ENCODE results near the gene SVIL.
"Not testable (repeated sequence)": the region's sequence is repeated elsewhere in the genome, so short reads cannot be mapped to it uniquely, and the experiment has no call there.

Gene SVIL

GRCh38 chr10:29621161-29621560 is 13.6 kb downstream of the SVIL start:
- peak; percentile 42 for DNase-seq

GRCh38 chr10:29620112-29620690 is 14.6 kb downstream of the SVIL start:
- no peak for DNase-seq

GRCh38 chr10:29619241-29619669 is 15.5 kb downstream of the SVIL start:
- peak; percentile 41 for DNase-seq

GRCh38 chr10:29618341-29619171 is 16.2 kb downstream of the SVIL start:
- peak; percentile 46 for DNase-seq

- DNase-seq: peak; percentile 63
Observed at GRCh38 chr10:29617880-29618340, 16.9 kb downstream of the SVIL start.

GRCh38 chr10:29616542-29616941 is 18.2 kb downstream of the SVIL start:
- DNase-seq: no peak

- DNase-seq: no peak
Observed at GRCh38 chr10:29615195-29615594, 19.6 kb downstream of the SVIL start.

- DNase-seq: not testable (repeated sequence)
Observed at GRCh38 chr10:29614289-29614688, 20.5 kb downstream of the SVIL start.

- no peak for DNase-seq
Observed at GRCh38 chr10:29613791-29614190, 21.0 kb downstream of the SVIL start.

- no peak for DNase-seq
Observed at GRCh38 chr10:29613196-29613595, 21.6 kb downstream of the SVIL start.

GRCh38 chr10:29612657-29613056 is 22.1 kb downstream of the SVIL start:
- DNase-seq: no peak

- no peak for DNase-seq
Observed at GRCh38 chr10:29611781-29612381, 22.9 kb downstream of the SVIL start.

GRCh38 chr10:29610876-29611647 is 23.7 kb downstream of the SVIL start:
- no peak for DNase-seq

- not testable (repeated sequence) for DNase-seq
Observed at GRCh38 chr10:29610331-29610730, 24.4 kb downstream of the SVIL start.

GRCh38 chr10:29609696-29610095 is 25.1 kb downstream of the SVIL start:
- no peak for DNase-seq

- DNase-seq: no peak
Observed at GRCh38 chr10:29608476-29609301, 26.1 kb downstream of the SVIL start.

GRCh38 chr10:29608062-29608461 is 26.7 kb downstream of the SVIL start:
- DNase-seq: no peak

- DNase-seq: no peak
Observed at GRCh38 chr10:29607576-29607975, 27.2 kb downstream of the SVIL start.

GRCh38 chr10:29606693-29607092 is 28.1 kb downstream of the SVIL start:
- not testable (repeated sequence) for DNase-seq

- no peak for DNase-seq
Observed at GRCh38 chr10:29604291-29604825, 30.4 kb downstream of the SVIL start.

GRCh38 chr10:29603223-29603896 is 31.4 kb downstream of the SVIL start:
- DNase-seq: no peak

All from right forelimb (tissue), 1 donor.